Activated T-helper 17 cell treated with anti-CD3 and anti-CD28 coated beads, Interleukin-2, amount 50 U/mL, for 72 hours (primary cell): ENCODE data around the gene SPIRE1. TPM values are rescaled to one million over a fixed set of nuclear protein-coding genes. Genes with fewer than 3 reads are reported as not detected.
"Not testable (repeated sequence)": the region's sequence is repeated elsewhere in the genome, so short reads cannot be mapped to it uniquely, and the experiment has no call there.

Experiments
- ATAC-seq: fragments of 150-1000 bp; cut with Tn5 transposase; replicated peaks from 2 replicates; pipeline ENCODE4 v1.10.0; 2021; ENCODE audit warnings: mild to moderate bottlenecking, moderate library complexity
- H3K27ac Mint-ChIP-seq: one replicate; pipeline ENCODE4 v1.8.0; 2022; ENCODE audit warnings: mixed read lengths
- H3K27me3 Mint-ChIP-seq: one replicate; pipeline ENCODE4 v1.8.0; 2022; ENCODE audit warnings: mixed read lengths
- H3K36me3 Mint-ChIP-seq: one replicate; pipeline ENCODE4 v1.8.0; 2022; ENCODE audit warnings: low read depth, mild to moderate bottlenecking, mixed read lengths
- H3K4me1 Mint-ChIP-seq: one replicate; pipeline ENCODE4 v1.8.0; 2022; ENCODE audit warnings: mixed read lengths
- H3K4me3 Mint-ChIP-seq: one replicate; pipeline ENCODE4 v1.8.0; 2022; ENCODE audit warnings: mild to moderate bottlenecking, mixed read lengths
- H3K9me3 Mint-ChIP-seq: one replicate; pipeline ENCODE4 v1.8.0; 2022; ENCODE audit warnings: mixed read lengths
- total RNA-seq, 2 donors: library from RNA; stranded (reverse); gene quantifications; one replicate each; pipeline ENCODE4 v1.2.3, GENCODE V29; 2022

SPIRE1 gene
- total RNA-seq, 2 donors from 2014 or later, result 5.0 to 12.4 TPM

DNA sequence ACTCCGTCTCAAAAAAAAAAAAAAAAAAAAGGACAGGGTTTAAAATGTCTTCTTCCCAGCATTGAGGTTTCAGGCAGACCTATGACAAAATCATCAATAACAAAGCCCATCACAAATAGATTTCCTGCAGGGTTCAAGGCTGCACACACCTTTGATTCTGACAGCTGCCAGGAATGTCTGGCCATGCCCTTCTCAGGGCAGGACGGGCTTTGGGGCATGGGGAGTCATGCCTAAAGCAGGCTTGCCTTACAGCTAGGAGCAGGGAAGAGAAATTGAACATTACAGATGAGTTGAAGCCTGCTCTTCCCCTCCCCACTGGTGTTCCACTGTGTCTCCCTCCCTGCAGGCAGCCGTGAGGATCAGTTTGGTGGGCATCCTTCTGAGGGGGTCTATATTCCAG is 246.5 kb downstream of the SPIRE1 start:
- Mint-ChIP-seq H3K4me3 (no peak overlapping the region), H3K9me3 (no peaks in the 10 kb centered on the region), H3K27ac (no peak overlapping the region), H3K4me1 (no peaks in the 10 kb centered on the region), H3K27me3 (no peaks in the 10 kb centered on the region), H3K36me3 (no peaks in the 10 kb centered on the region)
- no peak for ATAC-seq

DNA sequence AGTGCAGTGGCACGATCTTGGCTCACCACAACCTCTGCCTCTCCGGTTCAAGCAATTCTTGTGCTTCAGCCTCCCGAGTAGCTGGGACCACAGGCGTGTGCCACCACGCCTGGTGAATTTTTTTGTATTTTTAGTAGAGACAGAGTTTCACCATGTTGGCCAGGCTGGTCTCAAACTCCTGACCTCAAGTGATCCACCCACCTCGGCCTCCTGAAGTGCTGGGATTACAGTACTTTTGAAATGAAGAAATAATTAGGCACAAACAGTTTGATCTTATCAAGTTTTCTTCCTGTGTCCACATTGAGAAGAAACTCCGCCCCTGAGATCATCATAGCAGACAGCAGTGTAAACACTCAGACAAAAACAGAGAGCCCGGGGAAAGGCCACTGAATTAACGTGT is 247.2 kb downstream of the SPIRE1 start:
- H3K4me1 Mint-ChIP-seq, H3K36me3 Mint-ChIP-seq, H3K9me3 Mint-ChIP-seq, H3K4me3 Mint-ChIP-seq, H3K27me3 Mint-ChIP-seq, ATAC-seq, H3K27ac Mint-ChIP-seq: not testable (repeated sequence)

DNA sequence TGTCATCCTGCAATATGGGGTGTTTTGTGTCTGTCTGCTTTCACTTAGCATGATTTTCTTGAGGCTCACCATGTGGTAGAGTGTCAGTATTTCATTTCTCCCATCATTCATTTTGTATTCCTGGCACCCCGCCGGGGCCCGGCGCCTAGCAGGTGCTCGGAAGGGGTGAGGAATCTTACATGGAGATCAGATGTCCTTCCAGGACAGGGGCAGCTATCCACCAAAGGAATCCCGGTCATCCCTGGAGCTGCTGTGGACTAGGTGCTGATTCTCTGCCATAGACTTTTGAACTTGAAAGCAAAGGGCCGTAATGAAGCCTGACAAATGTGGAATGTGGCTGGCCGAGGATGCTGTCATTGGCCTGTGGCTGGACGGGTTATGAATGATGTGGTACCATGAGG is 247.8 kb downstream of the SPIRE1 start:
- Mint-ChIP-seq H3K27me3 (peaks cover 5% of the 10 kb centered on the region), H3K4me1 (no peaks in the 10 kb centered on the region), H3K36me3 (no peaks in the 10 kb centered on the region), H3K27ac (no peak overlapping the region), H3K9me3 (no peaks in the 10 kb centered on the region), H3K4me3 (no peak overlapping the region)
- no peak for ATAC-seq

DNA sequence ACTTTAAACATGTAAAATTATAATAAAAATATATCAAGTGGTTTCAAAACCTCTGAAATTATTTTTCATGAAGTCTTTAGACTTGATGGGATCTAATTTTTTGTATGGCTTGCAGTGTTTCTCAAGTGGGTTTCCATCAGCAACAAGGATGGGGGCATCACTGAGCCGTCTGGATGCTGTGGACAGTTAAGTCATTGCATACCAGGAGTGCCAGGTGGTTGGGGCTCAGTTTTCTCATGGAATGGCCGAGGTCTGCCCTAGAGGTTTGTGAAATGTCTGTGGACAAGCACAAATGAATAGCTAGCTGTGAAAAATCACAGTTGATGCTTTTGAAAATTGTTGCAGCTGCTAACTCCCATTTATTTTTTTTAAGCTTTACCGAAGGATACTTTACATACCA is 248.4 kb downstream of the SPIRE1 start:
- no peak overlapping the region for H3K27ac Mint-ChIP-seq
- ATAC-seq, result no peak
- peaks cover 9% of the 10 kb centered on the region for H3K27me3 Mint-ChIP-seq
- no peaks in the 10 kb centered on the region for H3K36me3 Mint-ChIP-seq
- H3K4me1 Mint-ChIP-seq, result no peaks in the 10 kb centered on the region
- no peaks in the 10 kb centered on the region for H3K9me3 Mint-ChIP-seq
- H3K4me3 Mint-ChIP-seq, result no peak overlapping the region

GRCh38 chr18:12408247-12408869 is 249.5 kb downstream of the SPIRE1 start:
- Mint-ChIP-seq H3K27ac (no peak overlapping the region), H3K9me3 (no peaks in the 10 kb centered on the region), H3K4me1 (peaks cover 4% of the 10 kb centered on the region), H3K4me3 (peak overlapping the region; percentile 47), H3K36me3 (no peaks in the 10 kb centered on the region), H3K27me3 (peaks cover 14% of the 10 kb centered on the region)
- no peak for ATAC-seq

DNA sequence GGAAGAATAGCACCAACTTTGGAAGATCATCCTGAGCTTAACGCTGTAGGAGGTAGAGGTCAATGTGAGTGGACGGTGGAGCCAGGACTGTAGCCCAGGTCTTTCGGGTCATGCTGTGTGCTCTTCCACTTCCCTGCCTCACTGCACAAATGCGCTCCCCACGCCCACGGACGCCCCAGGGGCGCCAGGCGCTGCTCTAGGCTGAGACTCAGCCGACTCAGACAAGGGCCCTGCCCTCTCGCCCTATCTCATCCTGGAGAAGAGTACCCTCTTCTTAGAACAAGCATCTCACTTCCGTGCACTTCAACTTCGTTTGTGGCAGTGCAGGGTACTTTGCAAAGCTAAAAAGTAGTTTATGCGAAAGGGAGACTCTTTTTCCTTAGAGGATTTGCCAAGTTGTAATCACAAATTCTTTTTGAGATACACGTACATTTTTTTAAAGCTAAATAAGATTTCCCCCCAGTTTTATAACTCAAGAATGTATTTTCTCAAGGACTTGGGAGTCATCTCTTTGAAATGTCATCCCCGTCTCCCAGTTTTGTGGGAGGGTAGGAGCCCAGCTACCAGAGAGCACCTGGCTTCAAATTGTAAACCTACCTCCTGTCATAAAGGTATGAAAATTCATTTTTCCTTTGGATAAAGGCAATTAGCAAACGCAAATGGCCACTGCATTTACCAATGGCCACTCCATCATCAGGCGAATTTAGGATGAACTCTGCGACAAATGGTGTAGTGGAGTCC is 251.4 kb downstream of the SPIRE1 start:
- Mint-ChIP-seq H3K27ac (no peak overlapping the region), H3K27me3 (peaks cover 23% of the 10 kb centered on the region)
- ATAC-seq, result no peak

GRCh38 chr18:12405066-12405465 is 252.8 kb downstream of the SPIRE1 start:
- H3K4me3 Mint-ChIP-seq, result peak overlapping the region; percentile 20
- no peak for ATAC-seq
- peaks cover 4% of the 10 kb centered on the region for H3K4me1 Mint-ChIP-seq
- H3K27ac Mint-ChIP-seq, result no peak overlapping the region
- no peaks in the 10 kb centered on the region for H3K36me3 Mint-ChIP-seq
- no peaks in the 10 kb centered on the region for H3K9me3 Mint-ChIP-seq
- peaks cover 25% of the 10 kb centered on the region for H3K27me3 Mint-ChIP-seq

More for the DNA sequence above, 251.4 kb downstream of the SPIRE1 start:
- Mint-ChIP-seq H3K9me3 (no peaks in the 10 kb centered on the region), H3K4me1 (peaks cover 4% of the 10 kb centered on the region), H3K36me3 (no peaks in the 10 kb centered on the region), H3K4me3 (peak overlapping the region; percentile 81)

GRCh38 chr18:12403601-12404506 is 254.1 kb downstream of the SPIRE1 start:
- Mint-ChIP-seq H3K4me1 (peaks cover 4% of the 10 kb centered on the region), H3K36me3 (no peaks in the 10 kb centered on the region), H3K4me3 (no peak overlapping the region), H3K27me3 (peaks cover 31% of the 10 kb centered on the region), H3K27ac (no peak overlapping the region), H3K9me3 (no peaks in the 10 kb centered on the region)
- ATAC-seq, result peak; percentile 41

GRCh38 chr18:12401881-12402280 is 256.0 kb downstream of the SPIRE1 start:
- no peak for ATAC-seq
- no peak overlapping the region for H3K4me3 Mint-ChIP-seq
- peaks cover 4% of the 10 kb centered on the region for H3K4me1 Mint-ChIP-seq
- no peaks in the 10 kb centered on the region for H3K9me3 Mint-ChIP-seq
- H3K36me3 Mint-ChIP-seq, result no peaks in the 10 kb centered on the region
- H3K27me3 Mint-ChIP-seq, result peaks cover 48% of the 10 kb centered on the region
- H3K27ac Mint-ChIP-seq, result no peak overlapping the region

GRCh38 chr18:12399231-12399630 is 258.7 kb downstream of the SPIRE1 start:
- Mint-ChIP-seq H3K36me3 (no peaks in the 10 kb centered on the region), H3K4me3 (no peak overlapping the region), H3K4me1 (peaks cover 4% of the 10 kb centered on the region), H3K27ac (no peak overlapping the region), H3K9me3 (no peaks in the 10 kb centered on the region), H3K27me3 (peaks cover 48% of the 10 kb centered on the region)
- ATAC-seq, result no peak

GRCh38 chr18:12398625-12399024 is 259.3 kb downstream of the SPIRE1 start:
- H3K4me1 Mint-ChIP-seq, result no peaks in the 10 kb centered on the region
- ATAC-seq, result no peak
- no peaks in the 10 kb centered on the region for H3K9me3 Mint-ChIP-seq

DNA sequence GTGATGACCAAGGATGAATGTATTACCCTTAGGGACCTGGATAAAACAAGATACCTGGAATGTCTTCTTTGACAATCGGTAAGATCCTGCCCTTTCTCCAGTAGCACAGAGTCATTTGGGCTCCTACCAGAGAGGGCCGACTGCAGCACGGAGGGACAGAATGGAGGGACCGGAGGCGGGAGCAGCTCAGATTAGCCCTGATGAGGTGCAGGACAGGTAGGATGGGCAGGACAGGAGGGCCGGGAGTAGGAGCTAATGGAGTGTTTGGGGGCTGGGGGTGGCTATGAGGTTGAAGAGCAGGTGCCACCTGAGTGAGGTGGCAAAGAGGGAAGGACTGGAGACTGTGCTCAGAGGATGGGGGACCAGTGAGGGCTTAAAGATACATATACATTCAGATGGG is 260.1 kb downstream of the SPIRE1 start:
- no peaks in the 10 kb centered on the region for H3K4me1 Mint-ChIP-seq
- no peak overlapping the region for H3K27ac Mint-ChIP-seq
- H3K9me3 Mint-ChIP-seq, result no peaks in the 10 kb centered on the region
- peaks cover 44% of the 10 kb centered on the region for H3K27me3 Mint-ChIP-seq
- H3K36me3 Mint-ChIP-seq, result no peaks in the 10 kb centered on the region
- H3K4me3 Mint-ChIP-seq, result no peak overlapping the region
- ATAC-seq, result no peak

More at GRCh38 chr18:12398625-12399024, 259.3 kb downstream of the SPIRE1 start:
- peaks cover 45% of the 10 kb centered on the region for H3K27me3 Mint-ChIP-seq
- H3K4me3 Mint-ChIP-seq, result no peak overlapping the region
- no peaks in the 10 kb centered on the region for H3K36me3 Mint-ChIP-seq
- no peak overlapping the region for H3K27ac Mint-ChIP-seq

DNA sequence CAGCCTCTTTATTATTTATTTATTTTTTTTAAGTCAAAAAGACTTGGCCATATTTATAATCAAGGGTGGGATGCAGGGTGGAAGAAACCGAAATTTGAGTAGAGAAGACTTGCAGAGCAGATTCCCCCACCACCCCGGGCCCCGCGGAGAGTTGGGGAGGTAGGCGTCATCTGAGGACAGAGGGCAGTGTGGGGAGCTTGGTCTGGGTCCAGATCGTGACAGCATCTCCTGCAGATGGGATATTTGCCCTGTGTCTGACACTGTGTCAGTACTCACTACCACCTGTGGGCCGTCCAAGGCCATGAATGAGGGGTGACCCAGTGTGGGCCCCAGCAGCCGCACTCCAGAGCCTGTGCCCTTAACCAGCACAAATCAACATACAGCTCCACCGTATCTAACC is 260.7 kb downstream of the SPIRE1 start:
- no peaks in the 10 kb centered on the region for H3K9me3 Mint-ChIP-seq
- H3K27ac Mint-ChIP-seq, result no peak overlapping the region
- no peaks in the 10 kb centered on the region for H3K4me1 Mint-ChIP-seq
- H3K27me3 Mint-ChIP-seq, result peaks cover 41% of the 10 kb centered on the region
- no peaks in the 10 kb centered on the region for H3K36me3 Mint-ChIP-seq
- no peak overlapping the region for H3K4me3 Mint-ChIP-seq
- no peak for ATAC-seq
